GM12878 (cell line): Measurements from ENCODE around the gene LHFPL3. TPM values are rescaled to one million over a fixed set of nuclear protein-coding genes. Genes with fewer than 3 reads are reported as not detected.

Experiments used
- ATAC-seq: fragments of 200-7000 bp; cut with Tn5 transposase; 3 replicates; pipeline ENCODE4 v1.9.1; 2020; ENCODE audit warnings: mild to moderate bottlenecking, moderate library complexity
- BruUV-seq: library from RNA; stranded (reverse); fragments of 400-500 nt; replicated peaks from 2 replicates; lab custom pipeline; 2021; lab: Mats Ljungman, UMichigan
- CTCF ChIA-PET: fragments of 300-600 bp; sonication (Branson Sonifier 250); formaldehyde crosslinking; extraction: SDS; loops from one replicate; lab custom pipeline; 2021; ENCODE audit warnings: inconsistent platforms; lab: Yijun Ruan, JAX
- POLR2A ChIA-PET: fragments of 350-600 bp; formaldehyde crosslinking; extraction: SDS; loops from one replicate; lab custom pipeline; 2021; ENCODE audit warnings: inconsistent platforms; lab: Charles Lee
- RAD21 ChIA-PET: fragments of 300-600 bp; sonication (Branson Sonifier 250); formaldehyde crosslinking; loops from one replicate; lab custom pipeline; 2023; ENCODE audit warnings: antibody characterized with exemption; ENCODE audit not compliant: unreplicated experiment; lab: Charles Lee
- SMC1A ChIA-PET: fragments of 300-600 bp; sonication (Branson Sonifier 250); formaldehyde crosslinking; loops from one replicate; lab custom pipeline; 2023; ENCODE audit not compliant: unreplicated experiment, uncharacterized antibody; lab: Charles Lee
- DNase-seq: peaks from one replicate; pipeline ENCODE4 v3.0.0-alpha.2; 2011; ENCODE audit warnings: low read depth, low spot score
- FAIRE-seq: peaks from 3 replicates; lab custom pipeline; 2011; peaks lifted over from hg19 to GRCh38; lab: Jason Lieb, UNC
- H2AFZ ChIP-seq: 2 replicates; pipeline ENCODE4 v1.6.0; 2011; ENCODE audit warnings: low read depth, low read length, control low read depth; ENCODE audit not compliant: control insufficient read depth
- H3K27ac ChIP-seq: 2 replicates; pipeline ENCODE4 v1.5.1; 2011; ENCODE audit warnings: control low read depth; ENCODE audit not compliant: control insufficient read depth, insufficient read depth
- H3K27me3 ChIP-seq, 2 experiments: replicated peaks in 1 of 2; 2 replicates each; pipeline versions ENCODE4 v1.6.0 to v1.6.1; 2011; ENCODE audit warnings: low read length in 1 of 2; ENCODE audit not compliant: control insufficient read depth in 2 of 2, insufficient read depth in 2 of 2
- H3K36me3 ChIP-seq, 2 experiments: 2 replicates each; pipeline ENCODE4 v1.5.1; 2011; ENCODE audit warnings: low read length in 1 of 2; ENCODE audit not compliant: control insufficient read depth in 2 of 2, insufficient read depth in 2 of 2
- H3K4me1 ChIP-seq: 2 replicates; pipeline ENCODE4 v1.6.1; 2011; ENCODE audit warnings: mild to moderate bottlenecking, low read length, moderate library complexity, mixed read lengths; ENCODE audit not compliant: control insufficient read depth, insufficient read depth
- H3K4me2 ChIP-seq: 2 replicates; pipeline ENCODE4 v1.6.0; 2011; ENCODE audit warnings: control low read depth; ENCODE audit not compliant: control insufficient read depth, insufficient read depth
- H3K4me3 ChIP-seq: fragments of 200-600 bp; sonication (generic); 2 replicates; pipeline ENCODE4 v1.5.1; 2016
- H3K79me2 ChIP-seq: 2 replicates; pipeline ENCODE4 v1.6.0; 2011; ENCODE audit warnings: low read length; ENCODE audit not compliant: control insufficient read depth, insufficient read depth
- H3K9ac ChIP-seq: 2 replicates; pipeline ENCODE4 v1.8.0; 2011; ENCODE audit warnings: low read length, control low read depth, mixed read lengths; ENCODE audit not compliant: control insufficient read depth, insufficient read depth
- H3K9me3 ChIP-seq: replicated peaks from 3 replicates; pipeline ENCODE4 v1.5.1; 2011; ENCODE audit warnings: mild to moderate bottlenecking, low read length; ENCODE audit not compliant: control insufficient read depth, insufficient read depth
- H4K20me1 ChIP-seq: 2 replicates; pipeline ENCODE4 v1.6.0; 2011; ENCODE audit not compliant: control insufficient read depth, insufficient read depth
- BCL3 ChIP-seq: IDR thresholded peaks from 2 replicates; pipeline ENCODE4 v1.6.1; 2011; ENCODE audit warnings: borderline replicate concordance, low read depth, mild to moderate bottlenecking, moderate library complexity, low read length; ENCODE audit not compliant: insufficient read depth, poor library complexity, severe bottlenecking
- BRCA1 ChIP-seq: IDR thresholded peaks from 2 replicates; pipeline ENCODE4 v1.6.1; 2011; ENCODE audit warnings: low read depth, low read length, improper control_type of control experiment
- CBFB ChIP-seq: IDR thresholded peaks from 2 replicates; pipeline ENCODE4 v1.6.1; 2016; ENCODE audit warnings: antibody characterized with exemption, low read depth
- CHD4 ChIP-seq: fragments of 200-600 bp; sonication (generic); IDR thresholded peaks from 2 replicates; pipeline ENCODE4 v1.6.1; 2016; ENCODE audit warnings: mild to moderate bottlenecking
- CREM ChIP-seq: IDR thresholded peaks from 2 replicates; pipeline ENCODE4 v1.6.1; 2014; ENCODE audit warnings: antibody characterized with exemption, low read depth
- DPF2 ChIP-seq: fragments of 450-650 bp; IDR thresholded peaks from 2 replicates; pipeline ENCODE4 v1.6.1; 2017; ENCODE audit warnings: mild to moderate bottlenecking
- EZH2 ChIP-seq: IDR thresholded peaks from 2 replicates; pipeline ENCODE4 v1.6.1; 2012; ENCODE audit warnings: low read depth, mild to moderate bottlenecking, control low read depth, inconsistent platforms, low read length, borderline replicate concordance; ENCODE audit not compliant: control insufficient read depth
- FOXM1 ChIP-seq: IDR thresholded peaks from 2 replicates; pipeline ENCODE4 v1.6.1; 2012; ENCODE audit warnings: low read depth, mild to moderate bottlenecking, inconsistent platforms, low read length, moderate library complexity
- IKZF1 ChIP-seq: fragments of 450-650 bp; conservative IDR thresholded peaks from 2 replicates; pipeline ENCODE4 v1.6.1; 2017; ENCODE audit warnings: antibody characterized with exemption, mild to moderate bottlenecking
- KLF5 ChIP-seq: fragments of 450-650 bp; IDR thresholded peaks from 2 replicates; pipeline ENCODE4 v1.6.1; 2014; ENCODE audit warnings: mild to moderate bottlenecking; ENCODE audit not compliant: partially characterized antibody
- MEF2B ChIP-seq: fragments of 450-650 bp; IDR thresholded peaks from 2 replicates; pipeline ENCODE4 v1.6.1; 2018; ENCODE audit warnings: mild to moderate bottlenecking, moderate library complexity; ENCODE audit not compliant: partially characterized antibody, poor library complexity, severe bottlenecking
- MYB ChIP-seq: fragments of 150-350 bp; IDR thresholded peaks from 2 replicates; pipeline ENCODE4 v1.6.1; 2014; ENCODE audit warnings: mild to moderate bottlenecking, low read depth, low read length, borderline replicate concordance
- RB1 ChIP-seq: fragments of 450-650 bp; formaldehyde crosslinking; IDR thresholded peaks from 2 replicates; pipeline ENCODE4 v1.6.1; 2017; ENCODE audit warnings: mild to moderate bottlenecking, borderline replicate concordance
- RFX5 ChIP-seq: IDR thresholded peaks from 2 replicates; pipeline ENCODE4 v1.6.1; 2011; ENCODE audit warnings: low read depth, low read length, improper control_type of control experiment
- SUZ12 ChIP-seq: fragments of 200-600 bp; sonication (generic); IDR thresholded peaks from one replicate; pipeline ENCODE4 v1.6.1; 2018; ENCODE audit warnings: antibody characterized with exemption, mild to moderate bottlenecking; ENCODE audit not compliant: unreplicated experiment
- TCF12 ChIP-seq: IDR thresholded peaks from 2 replicates; pipeline ENCODE4 v1.6.1; 2011; ENCODE audit warnings: low read depth, mild to moderate bottlenecking, low read length
- ZNF384 ChIP-seq: IDR thresholded peaks from 2 replicates; pipeline ENCODE4 v1.6.1; 2012; ENCODE audit warnings: low read depth, mild to moderate bottlenecking, low read length, improper control_type of control experiment, borderline replicate concordance
- WGBS: methylation state at CpG from one replicate; pipeline ENCODE4 v1.1.6; 2016; ENCODE audit warnings: low lambda C conversion rate; ENCODE audit not compliant: insufficient replicate concordance, insufficient coverage; ENCODE audit errors: missing lambda C conversion rate; 5-methylcytosine and 5-hydroxymethylcytosine counted together
- in situ Hi-C: fragments of 300-500 bp; cut with MboI; formaldehyde crosslinking; loops from 9 replicates; pipeline ENCODE4 v1.14.3; 2018; ENCODE audit warnings: mixed read lengths
- intact Hi-C: fragments of 100-400 bp; cut with micrococcal nuclease; formaldehyde crosslinking; loops from one replicate; pipeline ENCODE4 v1.14.2; 2022; ENCODE audit not compliant: unreplicated experiment
- polyA plus RNA-seq, 11 experiments: library from polyadenylated mRNA; depleted of rRNA in 4 of 11; unstranded in 6 of 11; stranded (reverse) in 5 of 11; fragments of >200 nt; fragmentation: Nextera tagmentation in 4 of 11; fragmentation: Illumina TruSeq in 1 of 11; extraction: Ambion mirVana in 4 of 11; extraction: Trizol in 1 of 11; gene quantifications; 1 replicate in 1 of 11; 2 replicates in 10 of 11; pipeline versions ENCODE4 v1.2.1 to v1.2.3, GENCODE V29; 2011 to 2016; ENCODE audit warnings: inconsistent platforms in 2 of 11, missing spikeins in 2 of 11, low read depth in 1 of 11
- total RNA-seq, 4 experiments: library from RNA; depleted of rRNA in 3 of 4; stranded (reverse); fragments of >200 nt in 3 of 4; fragmentation: Illumina TruSeq in 1 of 4; extraction: Trizol in 1 of 4; gene quantifications; 2 replicates each; pipeline versions ENCODE4 v1.2.1 to v1.2.3, GENCODE V29; 2013 to 2021

LHFPL3 gene
- total and polyA plus RNA-seq, 10 of the 15 experiments (the other 5 are each of a cell fraction or from before 2014, with no cell fraction given): 0.09 TPM; not detected in 9

DNA sequence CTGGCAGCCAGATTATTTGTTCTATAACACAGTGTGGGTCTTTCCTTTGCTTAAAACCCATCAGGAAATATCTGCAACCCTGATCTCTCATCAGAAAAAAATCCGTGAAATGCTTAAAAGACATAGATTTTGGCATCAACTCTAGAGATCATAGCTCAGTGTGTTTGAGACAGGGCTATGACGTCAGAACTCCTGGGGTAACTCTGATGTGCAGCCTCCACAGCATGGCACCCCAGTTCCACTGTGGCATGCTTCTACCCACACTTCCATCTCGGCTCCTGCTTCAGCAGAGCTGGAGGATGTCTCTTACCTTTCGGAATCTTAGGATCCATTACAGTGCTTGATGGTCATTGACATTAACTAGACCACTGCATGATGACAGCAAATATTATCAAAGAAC is 205.7 kb downstream of the LHFPL3 start:
- intact Hi-C loops (no loop called here), in situ Hi-C loops (no loop called here)
- ATAC-seq: no peak
- SMC1A ChIA-PET: no interaction called here
- TF ChIP-seq CREM (no peak), CHD4 (no peak), ZNF384 (no peak), MYB (no peak), TCF12 (no peak), BCL3 (no peak), RFX5 (no peak), FOXM1 (no peak), BRCA1 (no peak), KLF5 (no peak), CBFB (no peak), RB1 (no peak), EZH2 (no peak), SUZ12 (no peak), IKZF1 (no peak), MEF2B (no peak), DPF2 (no peak)
- Histone ChIP-seq H3K36me3 (no peaks in the 10 kb centered on the region), H3K79me2 (no peaks in the 10 kb centered on the region), H3K4me2 (no peak overlapping the region), H2AFZ (no peak overlapping the region), H3K9me3 (no peaks in the 10 kb centered on the region), H3K27me3 (no peaks in the 10 kb centered on the region; a peak in 1 of 4 replicates), H3K4me3 (no peak overlapping the region), H3K27ac (no peak overlapping the region), H3K9ac (no peak overlapping the region), H3K4me1 (no peaks in the 10 kb centered on the region), H4K20me1 (no peaks in the 10 kb centered on the region)
- BruUV-seq: no TSS peak
- CTCF ChIA-PET: no interaction called here
- 17% methylated on average over 4 of the region's 4 CpGs for WGBS
- DNase-seq: no peak
- RAD21 ChIA-PET: no interaction called here
- FAIRE-seq: no peak
- POLR2A ChIA-PET: no interaction called here
